ENCODE measurements around the gene GNG12.

- TF ChIP-seq POLR2A (IDR thresholded peaks at IDR 0.05; ENCODE audit: extremely low read depth, insufficient read length) (no peak), MAX (IDR thresholded peaks at IDR 0.05; ENCODE audit: low read depth, low read length) (no peak), CTCF (IDR thresholded peaks at IDR 0.05; ENCODE audit: low read depth, low read length) (no peak), MYC (IDR thresholded peaks at IDR 0.05; ENCODE audit: low read depth, low read length) (no peak)
Observed at GRCh38 chr1:67825591-67825990, 7.7 kb downstream of the GNG12 start.

All from NB4 (cell line).